SH-SY5Y (cell line): ENCODE measurements around the gene STX12.

ENCODE experiments used
- GATA2 ChIP-seq: IDR thresholded peaks from 2 replicates; pipeline ENCODE4 v1.6.1; 2011; ENCODE audit warnings: mild to moderate bottlenecking, low read depth, low read length
- GATA3 ChIP-seq: IDR thresholded peaks from 2 replicates; pipeline ENCODE4 v1.6.1; 2011; ENCODE audit warnings: low read depth, mild to moderate bottlenecking, low read length, moderate library complexity

The STX12 gene

DNA sequence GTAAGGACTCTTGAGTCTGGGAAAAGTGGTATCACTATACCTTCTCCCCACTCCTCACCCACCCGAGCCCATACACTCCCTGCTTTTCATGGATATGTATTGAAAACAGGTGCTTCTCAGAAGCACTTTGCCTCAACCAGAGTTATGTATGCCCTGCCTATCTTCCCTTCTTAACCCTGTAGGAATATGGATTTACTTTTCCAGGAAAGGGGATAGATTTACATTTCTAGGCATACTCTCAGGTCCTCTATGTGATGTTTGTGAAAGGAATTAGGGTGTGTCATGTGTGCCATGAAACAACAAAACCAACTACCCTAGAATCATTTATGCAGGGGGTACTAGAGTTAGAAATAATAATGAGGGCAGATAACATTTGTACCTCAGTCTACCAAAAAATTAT lies 11.0 kb upstream of the STX12 start:
- no peak for TF ChIP-seq GATA3
- no peak for TF ChIP-seq GATA2

DNA sequence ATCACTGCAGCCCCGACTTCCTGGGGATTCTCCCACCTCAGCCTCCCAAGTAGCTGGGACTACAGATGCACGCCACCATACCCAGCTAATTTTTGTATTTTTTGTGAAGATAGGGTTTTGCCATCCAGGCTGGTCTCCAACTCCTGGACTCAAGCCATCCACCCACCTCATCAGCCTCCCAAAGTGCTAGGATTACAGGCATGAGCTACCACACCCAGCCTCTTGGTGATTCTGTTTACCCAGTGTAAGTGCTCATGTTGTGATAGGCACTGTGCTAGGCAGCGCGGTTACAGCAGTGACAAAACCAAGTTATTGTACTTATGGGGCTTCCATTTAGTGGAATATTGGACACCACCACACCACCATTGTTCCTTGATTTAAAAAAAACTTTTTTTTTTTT lies 9.7 kb upstream of the STX12 start:
- TF ChIP-seq GATA3 (no peak), GATA2 (no peak)

DNA sequence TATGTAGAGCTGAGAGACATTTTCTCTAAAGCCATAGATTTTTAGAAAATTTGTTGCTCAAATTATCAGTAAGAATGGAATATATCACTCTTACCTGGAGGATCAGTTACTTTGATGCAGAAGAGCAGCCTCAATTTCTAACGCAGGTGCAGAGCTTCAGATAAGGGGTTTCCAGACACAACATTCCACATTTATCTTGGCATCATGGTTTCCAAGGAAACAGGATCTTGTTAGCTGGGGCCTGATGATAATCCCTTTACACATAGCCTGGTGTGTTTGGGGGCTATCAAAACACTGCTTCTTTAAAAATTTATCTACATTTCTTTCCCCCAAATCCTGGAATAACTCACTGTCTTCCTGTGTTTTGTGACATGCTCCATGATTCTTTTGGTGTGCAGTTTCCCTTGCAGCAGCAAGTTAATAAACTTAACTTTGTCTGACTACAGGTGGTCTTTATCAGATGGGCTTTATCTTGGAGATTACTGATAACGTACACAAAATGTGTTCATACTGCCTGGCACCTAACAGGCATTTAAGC lies 2.7 kb upstream of the STX12 start:
- TF ChIP-seq GATA2 (peak; percentile 92), GATA3 (peak; percentile 92)

DNA sequence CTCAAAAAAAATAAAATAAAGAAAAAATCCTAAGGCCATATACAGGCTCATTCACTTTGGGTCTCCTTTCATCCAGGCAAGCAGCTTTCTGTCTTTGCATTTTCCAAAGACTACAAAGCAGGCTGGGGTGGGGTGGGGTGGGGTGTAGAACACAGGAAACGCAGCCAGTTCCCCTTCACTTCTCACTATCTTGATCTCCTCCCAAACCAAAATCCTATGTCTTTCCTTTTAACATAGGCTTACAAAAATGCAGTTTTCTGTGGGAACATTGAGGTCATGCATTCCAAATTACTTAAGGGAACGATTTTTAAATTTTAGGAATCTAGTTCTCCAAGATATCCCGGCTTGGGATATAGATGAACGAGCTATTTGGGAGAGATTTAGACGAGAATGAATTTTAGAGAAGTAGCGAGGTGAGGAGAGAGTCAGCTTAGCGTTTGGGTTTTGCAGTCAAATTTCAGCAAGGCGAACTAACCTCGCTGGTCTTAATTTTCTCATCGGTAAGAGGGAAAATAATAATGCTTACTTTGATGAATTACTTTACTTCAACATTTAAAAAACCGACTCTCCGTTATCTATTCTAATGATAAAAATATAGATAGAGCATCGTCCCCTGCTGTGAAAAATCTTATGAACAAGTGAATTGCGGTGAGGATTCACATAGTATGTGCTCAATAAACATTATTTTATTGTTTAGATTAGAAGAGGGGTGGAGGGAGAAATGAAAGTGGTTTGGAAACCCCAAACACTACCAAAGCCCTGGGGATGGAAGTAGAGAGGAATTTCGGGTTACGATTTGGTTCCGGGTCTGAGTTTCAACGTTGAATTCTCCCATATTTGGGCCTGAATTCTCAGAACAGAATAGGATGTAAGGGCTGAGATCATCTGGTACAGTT lies 735 bp upstream of the STX12 start:
- TF ChIP-seq GATA3 (no peak), GATA2 (no peak)

DNA sequence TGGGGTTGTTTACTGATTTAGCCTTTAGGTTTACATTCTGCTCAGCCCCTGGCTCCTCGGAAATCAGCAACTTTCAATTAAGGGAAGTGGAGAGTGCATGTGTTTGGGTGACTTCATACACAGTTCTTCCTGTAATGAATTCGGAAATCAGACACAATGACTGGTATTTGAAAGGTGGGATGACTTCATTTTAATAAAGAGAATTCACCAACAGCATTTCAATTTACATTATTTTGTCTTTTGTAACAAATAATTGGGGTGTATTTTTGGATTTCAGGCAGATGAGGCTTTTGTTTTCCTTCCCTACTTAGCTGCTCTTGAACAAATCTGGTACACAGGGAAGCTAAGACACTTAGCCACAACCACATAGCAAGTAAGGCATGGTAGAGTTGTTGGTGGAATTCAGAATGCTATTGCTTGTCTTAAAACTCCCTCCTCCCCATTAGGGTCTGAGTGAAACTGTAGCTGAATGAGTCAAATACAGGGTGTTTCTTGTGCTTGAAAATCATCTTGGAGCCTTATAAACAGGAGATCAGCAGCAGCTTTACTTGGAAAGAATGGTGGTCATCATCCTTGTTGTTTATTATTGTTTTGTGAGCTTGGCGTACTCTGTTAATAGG lies 917 bp downstream of the STX12 start:
- TF ChIP-seq GATA2: no peak
- no peak for TF ChIP-seq GATA3

DNA sequence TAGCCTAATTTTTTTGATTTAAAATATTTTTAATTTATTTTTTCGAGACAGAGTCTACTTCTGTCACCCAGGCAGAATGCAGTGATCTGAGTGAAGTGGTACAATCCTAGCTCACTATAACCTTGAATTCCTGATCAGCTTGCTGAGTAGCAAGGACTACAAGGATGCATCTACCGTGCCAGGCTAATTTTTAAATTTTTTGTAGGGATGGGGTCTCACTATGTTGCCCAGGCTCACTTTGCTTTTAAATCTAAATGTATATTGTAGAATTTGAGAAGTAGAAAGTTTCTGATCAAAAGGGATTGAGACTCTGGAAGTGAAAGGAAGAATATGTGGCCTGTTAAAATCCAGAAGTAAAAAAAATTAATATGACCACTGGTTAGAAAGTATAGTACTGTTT lies 1.6 kb downstream of the STX12 start:
- TF ChIP-seq GATA2 (no peak), GATA3 (no peak)

DNA sequence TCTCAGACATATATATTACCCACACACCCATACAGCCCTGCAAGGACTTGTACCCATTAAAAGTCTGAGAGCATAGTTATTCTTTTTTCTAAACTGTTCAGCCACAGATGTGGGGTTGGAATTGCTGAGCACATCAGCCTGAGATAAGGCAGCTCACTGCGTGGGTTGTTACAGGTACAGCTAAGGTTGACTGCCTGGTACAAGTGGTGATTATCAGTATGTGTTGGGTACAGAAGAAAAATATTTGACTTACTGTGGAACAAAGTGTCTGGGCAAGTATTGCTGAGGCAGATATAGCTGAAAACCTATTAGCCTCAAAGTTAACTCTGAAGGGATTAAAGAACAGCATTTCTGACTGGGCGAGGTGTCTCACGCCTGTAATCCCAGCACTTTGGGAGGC lies 5.0 kb downstream of the STX12 start:
- TF ChIP-seq GATA2 (no peak), GATA3 (no peak)

DNA sequence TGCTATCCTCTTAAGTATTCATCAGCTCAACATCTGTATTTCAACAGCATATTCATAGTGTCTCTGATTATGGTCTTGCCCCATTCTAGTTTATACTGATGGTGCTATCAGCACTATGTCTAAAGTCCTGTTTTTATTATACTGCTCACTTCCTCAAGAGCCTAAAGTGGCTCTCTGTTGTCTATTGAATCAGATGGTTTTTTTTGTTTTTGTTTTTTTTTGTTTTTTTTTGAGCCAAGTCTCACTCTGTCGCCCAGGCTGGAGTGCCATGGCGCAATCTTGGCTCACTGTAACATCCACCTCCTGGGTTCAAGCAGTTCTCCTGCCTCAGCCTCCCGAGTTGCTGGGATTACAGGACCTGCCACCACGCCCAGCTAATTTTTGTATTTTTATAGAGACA lies 6.1 kb downstream of the STX12 start:
- TF ChIP-seq GATA3 (no peak), GATA2 (no peak)

DNA sequence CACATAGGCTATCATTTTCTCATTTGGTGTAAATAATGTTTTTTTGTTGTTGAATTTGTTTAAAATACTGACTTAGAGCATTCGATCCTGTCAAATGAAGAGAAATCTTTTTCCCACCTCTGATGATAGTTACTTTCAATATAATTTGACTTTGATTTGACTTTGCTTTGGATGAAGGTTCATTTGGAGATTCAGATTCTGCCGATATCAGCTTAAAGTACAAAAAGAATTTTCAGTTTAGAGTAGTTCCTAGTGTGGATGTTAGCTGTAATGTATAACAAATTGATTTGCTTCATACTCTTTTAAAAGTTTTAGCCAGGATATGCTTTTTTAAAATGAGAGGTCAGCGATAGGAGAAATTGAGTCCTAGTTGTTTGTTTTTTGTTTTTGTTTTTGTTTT lies 9.9 kb downstream of the STX12 start:
- no peak for TF ChIP-seq GATA3
- TF ChIP-seq GATA2: no peak

DNA sequence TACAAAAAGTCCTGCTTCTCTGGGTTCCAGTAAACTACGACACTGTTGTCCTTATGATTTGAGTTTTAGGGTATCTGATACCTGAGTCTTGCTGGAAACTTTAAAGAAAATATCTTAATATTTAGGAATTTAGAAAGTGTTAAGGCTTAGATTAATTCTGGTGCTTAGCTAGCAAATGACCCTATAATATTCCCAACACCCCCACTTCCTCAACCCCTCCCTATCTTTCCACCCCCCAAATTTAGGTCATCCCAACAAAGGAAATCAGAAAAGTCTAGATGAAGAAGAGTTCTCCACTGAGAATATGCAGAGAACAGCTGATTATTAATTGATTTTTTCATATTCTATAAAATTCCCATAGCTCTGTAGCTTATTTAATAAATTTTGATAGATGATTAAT lies 11.7 kb downstream of the STX12 start:
- TF ChIP-seq GATA3: no peak
- no peak for TF ChIP-seq GATA2

DNA sequence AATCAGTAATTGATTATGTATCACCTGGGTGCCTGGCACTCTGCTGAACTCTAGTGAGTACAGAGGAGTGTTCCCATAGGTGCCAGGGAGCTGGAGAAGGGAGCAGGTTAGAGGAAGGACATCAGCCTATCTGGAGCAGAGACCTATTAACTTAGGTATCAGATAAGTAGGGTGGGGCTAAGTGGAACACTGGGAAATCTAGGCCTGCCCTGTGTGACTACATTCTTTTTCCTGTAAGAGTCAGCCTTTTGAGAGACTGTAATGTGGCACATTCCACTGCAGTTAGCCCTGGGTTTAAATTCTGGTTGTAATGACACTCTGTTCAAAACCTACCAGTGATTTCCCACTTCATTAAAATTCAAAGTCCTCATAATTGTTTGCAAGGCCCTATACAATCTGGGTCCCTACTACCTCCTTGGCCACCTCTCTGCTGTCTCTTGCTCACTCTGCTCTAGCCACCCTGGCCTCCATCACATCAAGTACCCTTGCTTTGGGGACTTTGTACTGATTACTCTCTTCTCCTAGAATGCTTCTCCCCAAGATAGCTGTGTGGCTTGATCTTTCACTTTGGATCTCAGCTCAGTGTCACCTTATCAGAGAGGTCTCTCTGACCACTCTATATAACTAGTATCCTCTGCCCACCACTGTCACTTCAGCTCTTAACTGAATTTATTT lies 12.9 kb downstream of the STX12 start:
- no peak for TF ChIP-seq GATA2

DNA sequence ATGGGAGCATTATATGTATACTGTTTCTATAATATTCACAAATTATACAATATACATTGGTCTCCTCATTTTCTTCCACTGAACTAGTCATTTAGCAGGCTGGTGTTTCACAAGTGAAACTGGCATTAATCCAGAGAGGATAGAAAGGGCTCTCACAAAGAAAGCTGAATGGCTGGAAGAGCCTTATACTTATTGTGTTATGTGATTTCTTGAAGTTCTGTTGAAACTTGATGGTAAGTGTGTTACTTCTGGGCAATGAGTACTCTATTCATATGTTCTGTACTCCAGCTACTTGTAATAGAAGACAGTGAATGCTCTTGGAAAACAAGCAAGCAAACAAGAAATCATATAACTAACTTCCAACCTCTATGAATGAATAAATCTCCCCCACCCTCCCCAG lies 14.9 kb downstream of the STX12 start:
- TF ChIP-seq GATA2 (no peak), GATA3 (no peak)

DNA sequence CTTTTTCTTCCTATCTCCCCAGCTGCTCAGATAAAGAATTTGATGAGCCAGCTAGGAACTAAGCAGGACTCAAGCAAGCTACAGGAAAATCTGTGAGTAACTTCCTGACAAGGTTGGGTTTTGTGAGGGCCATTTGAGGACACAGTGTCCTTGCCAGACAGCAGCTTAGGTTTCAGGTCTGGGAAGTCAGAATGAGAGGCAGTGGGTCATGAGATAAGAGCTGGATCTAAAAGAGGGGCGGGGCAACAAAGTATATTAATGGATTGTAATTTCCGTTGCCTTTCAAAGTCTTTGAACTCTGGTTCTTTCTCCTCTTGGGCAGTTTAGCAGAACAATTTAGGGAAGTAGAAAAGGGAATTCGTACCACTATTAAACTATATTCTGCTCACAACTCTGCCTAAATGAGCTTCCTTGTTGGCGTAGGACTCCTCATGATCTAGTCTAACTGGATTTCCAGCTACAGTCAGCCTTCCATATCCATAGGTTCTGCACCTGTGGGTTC lies 16.6 kb downstream of the STX12 start:
- TF ChIP-seq GATA2: no peak
- no peak for TF ChIP-seq GATA3

DNA sequence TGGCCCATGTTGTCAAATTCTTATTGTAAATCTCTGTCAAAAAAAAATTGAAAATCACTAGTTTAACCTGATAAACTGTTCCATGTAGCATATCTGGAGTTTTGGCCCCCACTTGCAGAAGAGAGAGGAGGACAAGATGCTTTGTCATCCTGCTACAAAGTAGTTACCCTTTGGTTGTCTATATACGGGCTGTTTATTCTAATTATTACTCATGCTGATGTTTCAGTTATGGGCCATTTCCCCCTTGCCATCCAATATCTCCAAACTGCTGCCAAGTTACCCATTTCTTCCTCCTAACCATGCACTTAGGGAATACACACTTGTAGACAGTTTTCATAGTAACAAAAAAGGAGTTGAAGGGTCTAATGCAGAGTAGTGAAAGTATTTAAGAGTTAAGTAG lies 22.6 kb downstream of the STX12 start:
- TF ChIP-seq GATA2 (no peak), GATA3 (no peak)

DNA sequence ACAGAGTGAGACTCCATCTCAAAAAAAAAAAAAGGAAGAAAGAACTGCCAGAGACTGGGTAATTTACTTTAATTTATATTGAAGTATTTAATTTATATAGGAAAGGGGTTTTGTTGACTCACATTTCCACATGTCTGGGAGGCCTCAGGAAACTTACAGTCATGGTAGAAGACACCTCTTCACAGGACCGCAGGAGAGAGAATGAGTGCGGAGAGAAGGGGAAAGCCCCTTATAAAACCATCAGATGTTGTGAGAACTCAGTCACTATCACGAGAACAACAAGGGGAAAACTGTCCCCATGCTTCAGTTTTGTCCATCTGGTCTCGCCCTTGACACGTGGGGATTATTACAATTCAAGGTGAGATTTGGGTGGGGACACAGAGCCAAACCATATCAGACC lies 31.8 kb downstream of the STX12 start:
- TF ChIP-seq GATA2 (no peak), GATA3 (no peak)
